HEK293 (cell line): ENCODE data around the gene GLOD4.

Experiments
- CTCF ChIA-PET: fragments of 350-600 bp; formaldehyde crosslinking; extraction: SDS; loops from one replicate; lab custom pipeline; 2021; ENCODE audit warnings: antibody characterized with exemption; lab: Yijun Ruan, JAX
- POLR2A ChIA-PET: fragments of 300-600 bp; formaldehyde crosslinking; extraction: SDS; loops from one replicate; lab custom pipeline; 2020; ENCODE audit warnings: antibody characterized with exemption, inconsistent platforms; lab: Yijun Ruan, JAX
- H3K27ac ChIP-seq: fragments of 200-500 bp; sonication (Bioruptor generic); 2 replicates; pipeline ENCODE4 v1.5.1; 2014; ENCODE audit warnings: low read depth, low read length, control low read depth, inconsistent platforms; ENCODE audit errors: extremely low read depth
- H3K36me3 ChIP-seq, 2 experiments: fragments of 200-500 bp in 1 of 2; sonication (Bioruptor generic) in 1 of 2; 1 replicate in 1 of 2; 2 replicates in 1 of 2; pipeline ENCODE4 v1.5.1; 2014 to 2017; ENCODE audit warnings: inconsistent platforms in 2 of 2, low read length in 2 of 2; ENCODE audit not compliant: control insufficient read depth in 2 of 2, insufficient read depth in 1 of 2
- H3K4me1 ChIP-seq: fragments of 200-500 bp; sonication (Bioruptor generic); 2 replicates; pipeline ENCODE4 v1.5.1; 2014; ENCODE audit warnings: mild to moderate bottlenecking, low read length, inconsistent platforms; ENCODE audit not compliant: control insufficient read depth, insufficient read depth
- H3K4me3 ChIP-seq: 2 replicates; pipeline ENCODE4 v1.5.1; 2011; ENCODE audit warnings: low read depth, mild to moderate bottlenecking, control low read depth, low read length, moderate library complexity
- H3K9me3 ChIP-seq: fragments of 200-500 bp; sonication (Bioruptor generic); 2 replicates; pipeline ENCODE4 v1.5.1; 2014; ENCODE audit warnings: low read depth, low read length, inconsistent platforms; ENCODE audit not compliant: control insufficient read depth, insufficient read depth
- CTCF ChIP-seq: fragments of 450-650 bp; formaldehyde crosslinking; IDR thresholded peaks from 2 replicates; pipeline ENCODE4 v1.5.1; 2016; ENCODE audit warnings: missing biosample characterization, missing genetic modification characterization
- EGR2 ChIP-seq: fragments of 450-650 bp; formaldehyde crosslinking; IDR thresholded peaks from 2 replicates; pipeline ENCODE4 v1.5.1; 2016; ENCODE audit warnings: low read depth, missing biosample characterization, missing genetic modification characterization
- FEZF1 ChIP-seq: fragments of 450-650 bp; formaldehyde crosslinking; IDR thresholded peaks from 2 replicates; pipeline ENCODE4 v1.5.1; 2016; ENCODE audit warnings: missing biosample characterization, missing genetic modification characterization
- KLF7 ChIP-seq: fragments of 450-650 bp; formaldehyde crosslinking; IDR thresholded peaks from 2 replicates; pipeline ENCODE4 v1.5.1; 2016; ENCODE audit warnings: missing biosample characterization, missing genetic modification characterization, borderline replicate concordance
- OSR2 ChIP-seq: fragments of 450-650 bp; formaldehyde crosslinking; IDR thresholded peaks from 2 replicates; pipeline ENCODE4 v1.5.1; 2016; ENCODE audit warnings: missing biosample characterization, missing genetic modification characterization
- PRDM1 ChIP-seq: fragments of 450-650 bp; formaldehyde crosslinking; IDR thresholded peaks from 2 replicates; pipeline ENCODE4; 2016; ENCODE audit warnings: missing biosample characterization, missing genetic modification characterization
- WT1 ChIP-seq: fragments of 450-650 bp; formaldehyde crosslinking; IDR thresholded peaks from 2 replicates; pipeline ENCODE4 v1.5.1; 2016; ENCODE audit warnings: missing biosample characterization, missing genetic modification characterization
- ZFHX2 ChIP-seq: fragments of 450-650 bp; formaldehyde crosslinking; conservative IDR thresholded peaks from 2 replicates; pipeline ENCODE4 v1.5.1; 2016; ENCODE audit warnings: missing biosample characterization, missing genetic modification characterization
- ZIC2 ChIP-seq: fragments of 450-650 bp; formaldehyde crosslinking; IDR thresholded peaks from 2 replicates; pipeline ENCODE4 v1.5.1; 2016; ENCODE audit warnings: missing biosample characterization, missing genetic modification characterization
- ZNF341 ChIP-seq: fragments of 450-650 bp; formaldehyde crosslinking; IDR thresholded peaks from 2 replicates; pipeline ENCODE4; 2016; ENCODE audit warnings: low read depth, missing biosample characterization, missing genetic modification characterization
- ZNF548 ChIP-seq: fragments of 450-650 bp; formaldehyde crosslinking; IDR thresholded peaks from 2 replicates; pipeline ENCODE4 v1.5.1; 2016; ENCODE audit warnings: missing biosample characterization, missing genetic modification characterization
- ZNF596 ChIP-seq: fragments of 450-650 bp; IDR thresholded peaks from 2 replicates; pipeline ENCODE4 v1.5.0; 2018; ENCODE audit warnings: missing biosample characterization, mild to moderate bottlenecking, missing genetic modification characterization, moderate library complexity
- ZNF600 ChIP-seq: fragments of 450-650 bp; formaldehyde crosslinking; IDR thresholded peaks from 2 replicates; pipeline ENCODE4 v1.5.1; 2016; ENCODE audit warnings: missing biosample characterization, missing genetic modification characterization
- ZNF660 ChIP-seq: fragments of 450-650 bp; IDR thresholded peaks from 2 replicates; pipeline ENCODE4 v1.5.1; 2018; ENCODE audit warnings: missing biosample characterization, mild to moderate bottlenecking, missing genetic modification characterization
- ZNF677 ChIP-seq: fragments of 450-650 bp; IDR thresholded peaks from 2 replicates; pipeline ENCODE4 v1.5.0; 2018; ENCODE audit warnings: missing biosample characterization, mild to moderate bottlenecking, missing genetic modification characterization, moderate library complexity
- ZNF837 ChIP-seq: fragments of 450-650 bp; formaldehyde crosslinking; IDR thresholded peaks from 2 replicates; pipeline ENCODE4 v1.5.1; 2016; ENCODE audit warnings: missing biosample characterization, missing genetic modification characterization
- TF ChIP-seq, protein P1 (sequence below): fragments of 450-650 bp; formaldehyde crosslinking; IDR thresholded peaks from 2 replicates; pipeline ENCODE4 v1.5.1; 2017; ENCODE audit warnings: missing biosample characterization, mild to moderate bottlenecking, missing genetic modification characterization, moderate library complexity

The GLOD4 gene

GRCh38 chr17:742147-742793 lies 39.8 kb downstream of the GLOD4 start:
- peak; percentile 89 for TF ChIP-seq ZNF341 (tag by site-specific recombination)
- TF ChIP-seq ZIC2 (tag by site-specific recombination), result peak; percentile 95
- TF ChIP-seq ZNF837 (tag by site-specific recombination), result no peak
- peak; percentile 82 for TF ChIP-seq FEZF1 (tag by site-specific recombination)
- TF ChIP-seq CTCF (tag by site-specific recombination), result peak; percentile 26; the same call in 1 of the 2 replicates
- TF ChIP-seq ZNF677, result 0 out of 2 replicates have a peak, but pooled peaks have one; percentile 55
- peak; percentile 38; the same call in 1 of the 2 replicates for TF ChIP-seq OSR2
- TF ChIP-seq, protein P1, sequence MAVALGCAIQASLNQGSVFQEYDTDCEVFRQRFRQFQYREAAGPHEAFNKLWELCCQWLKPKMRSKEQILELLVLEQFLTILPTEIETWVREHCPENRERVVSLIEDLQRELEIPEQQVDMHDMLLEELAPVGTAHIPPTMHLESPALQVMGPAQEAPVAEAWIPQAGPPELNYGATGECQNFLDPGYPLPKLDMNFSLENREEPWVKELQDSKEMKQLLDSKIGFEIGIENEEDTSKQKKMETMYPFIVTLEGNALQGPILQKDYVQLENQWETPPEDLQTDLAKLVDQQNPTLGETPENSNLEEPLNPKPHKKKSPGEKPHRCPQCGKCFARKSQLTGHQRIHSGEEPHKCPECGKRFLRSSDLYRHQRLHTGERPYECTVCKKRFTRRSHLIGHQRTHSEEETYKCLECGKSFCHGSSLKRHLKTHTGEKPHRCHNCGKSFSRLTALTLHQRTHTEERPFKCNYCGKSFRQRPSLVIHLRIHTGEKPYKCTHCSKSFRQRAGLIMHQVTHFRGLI (tag by site-specific recombination), result no peak
- TF ChIP-seq WT1 (tag by site-specific recombination), result no peak
- peak; percentile 81 for TF ChIP-seq ZNF600 (tag by site-specific recombination)
- no peak for TF ChIP-seq ZNF548
- Histone ChIP-seq H3K4me3 (no peak overlapping the region), H3K4me1 (no peaks in the 10 kb centered on the region), H3K36me3 (peaks cover 36 to 93% of the 10 kb centered on the region in 2 experiments), H3K27ac (no peak overlapping the region; the same call in 1 of the 2 replicates), H3K9me3 (no peaks in the 10 kb centered on the region)
- POLR2A ChIA-PET, result interaction anchor here (0.6 to 1.0 kb wide), 2 partner anchors 9 to 10 kb away, joined by 3 read pairs; no protein-coding TSS in a partner anchor
- CTCF ChIA-PET, result no interaction called here

DNA sequence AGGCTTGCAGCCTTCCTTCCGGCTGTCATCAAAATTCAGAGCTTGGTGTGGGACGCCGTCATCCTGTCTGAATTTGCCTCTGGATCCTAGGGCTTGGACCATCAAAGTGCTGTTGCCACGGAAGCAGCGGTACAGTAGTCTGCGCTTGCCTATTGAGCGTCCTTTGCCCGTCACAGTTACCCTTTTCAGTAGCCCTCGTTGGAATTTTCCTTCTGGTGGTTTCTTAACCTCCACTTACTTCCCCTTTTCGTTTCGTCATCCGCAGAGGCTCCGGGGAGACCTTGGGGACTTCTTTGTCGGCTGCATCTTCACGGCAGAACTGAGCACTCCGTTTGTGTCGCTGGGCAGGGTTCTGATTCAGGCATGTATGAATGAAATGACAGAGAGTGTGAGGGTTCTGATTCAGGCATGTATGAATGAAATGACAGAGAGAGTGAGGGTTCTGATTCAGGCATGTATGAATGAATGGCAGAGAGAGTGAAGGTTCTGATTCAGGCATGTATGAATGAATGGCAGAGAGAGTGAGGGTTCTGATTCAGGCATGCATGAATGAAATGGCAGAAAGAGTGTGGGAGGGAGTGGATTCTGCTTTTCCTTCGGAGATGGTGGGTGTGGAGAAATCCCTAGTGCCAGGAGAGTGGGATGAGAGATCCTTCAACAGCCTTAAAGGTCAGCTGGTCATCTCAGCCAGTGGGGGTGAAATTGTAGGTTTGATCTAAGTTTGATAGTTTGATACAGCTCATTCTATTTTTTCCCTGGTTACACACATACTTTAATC lies 41.7 kb downstream of the GLOD4 start:
- no peak overlapping the region for H3K4me3 ChIP-seq
- H3K36me3 ChIP-seq, result peaks cover 47 to 88% of the 10 kb centered on the region in 2 experiments
- H3K4me1 ChIP-seq, result no peaks in the 10 kb centered on the region; the same call in 1 of the 2 replicates
- no peaks in the 10 kb centered on the region for H3K9me3 ChIP-seq
- TF ChIP-seq ZFHX2 (peak; percentile 82), ZNF596 (tag by site-specific recombination) (no peak), PRDM1 (tag by site-specific recombination) (peak; percentile 72), EGR2 (tag by site-specific recombination) (peak; percentile 87), ZNF660 (tag by site-specific recombination) (no peak), ZIC2 (tag by site-specific recombination) (no peak), KLF7 (tag by site-specific recombination) (no peak)
- H3K27ac ChIP-seq, result no peak overlapping the region
- ChIA-PET POLR2A (interaction anchor here (0.6 to 1.2 kb wide), 4 partner anchors 10 to 240 kb away, joined by 3 read pairs; no protein-coding TSS in a partner anchor), CTCF (no interaction called here)
